A673 (cell line): ENCODE results near the gene RHBDD2.

Source experiments
- CTCF ChIP-seq: fragments of 300-800, 200-600 bp; sonication (generic); conservative IDR thresholded peaks from 2 replicates; pipeline ENCODE4 v1.5.1; 2017; ENCODE audit warnings: low read depth, mild to moderate bottlenecking, antibody characterized with exemption, low read length, moderate library complexity, mixed read lengths
- EZH2 ChIP-seq: fragments of 200-600 bp; sonication (generic); IDR thresholded peaks from 2 replicates; pipeline ENCODE4 v1.6.1; 2017; ENCODE audit warnings: borderline replicate concordance, low read depth, mild to moderate bottlenecking, mixed read lengths, antibody characterized with exemption, low read length; ENCODE audit not compliant: poor library complexity, severe bottlenecking

- no peak for TF ChIP-seq CTCF
- no peak for TF ChIP-seq EZH2
Observed at GRCh38 chr7:75830978-75831377, 47.9 kb upstream of the RHBDD2 start.
